Right lung (tissue), 5 donors: ENCODE results near the gene GIT1. TPM values are rescaled to one million over a fixed set of nuclear protein-coding genes. Genes with fewer than 3 reads are reported as not detected.

Source experiments
- DNase-seq, 2 donors: peaks; one replicate each; pipeline ENCODE4 v3.0.0-alpha.2; 2013
- polyA plus RNA-seq, 5 donors: library from polyadenylated mRNA; unstranded; fragments of 120-200 nt; gene quantifications; one replicate each; pipeline versions ENCODE4 v1.2.1 to v1.2.3, GENCODE V29; 2013; ENCODE audit warnings: inconsistent platforms in 1 of 5, low replicate concordance in 1 of 5; ENCODE audit not compliant: insufficient read length in 5 of 5, insufficient read depth in 1 of 5

GIT1 gene
- polyA plus RNA-seq, 5 donors, result 32.5 to 48.4 (median 42.6) TPM

GRCh38 chr17:29616300-29617048 is 27.0 kb upstream of the GIT1 start:
- no peak for DNase-seq

GRCh38 chr17:29615492-29616299 is 26.2 kb upstream of the GIT1 start:
- peak; percentile 76 to 78 for DNase-seq

GRCh38 chr17:29615048-29615385 is 25.6 kb upstream of the GIT1 start:
- DNase-seq, result no peak

GRCh38 chr17:29614349-29615047 is 25.1 kb upstream of the GIT1 start:
- no peak for DNase-seq

GRCh38 chr17:29613856-29614255 is 24.4 kb upstream of the GIT1 start:
- DNase-seq, result no peak

- peak; percentile 85 for DNase-seq
Observed at GRCh38 chr17:29613352-29613837, 23.9 kb upstream of the GIT1 start.

- no peak for DNase-seq
Observed at GRCh38 chr17:29612404-29613280, 23.2 kb upstream of the GIT1 start.

GRCh38 chr17:29612094-29612403 is 22.6 kb upstream of the GIT1 start:
- DNase-seq, result no peak

- DNase-seq, result no peak
Observed at GRCh38 chr17:29611351-29612093, 22.1 kb upstream of the GIT1 start.

GRCh38 chr17:29610395-29610794 is 20.9 kb upstream of the GIT1 start:
- DNase-seq, result no peak

GRCh38 chr17:29608986-29609385 is 19.5 kb upstream of the GIT1 start:
- DNase-seq, result no peak

- DNase-seq, result no peak
Observed at GRCh38 chr17:29607557-29608195, 18.2 kb upstream of the GIT1 start.

- DNase-seq, result no peak
Observed at GRCh38 chr17:29603109-29603674, 13.7 kb upstream of the GIT1 start.

GRCh38 chr17:29597361-29598172 is 8.1 kb upstream of the GIT1 start:
- DNase-seq, result no peak

GRCh38 chr17:29596811-29597210 is 7.4 kb upstream of the GIT1 start:
- DNase-seq, result no peak

GRCh38 chr17:29595943-29596774 is 6.7 kb upstream of the GIT1 start:
- no peak for DNase-seq

- DNase-seq, result no peak
Observed at GRCh38 chr17:29595107-29595942, 5.9 kb upstream of the GIT1 start.
